SH-SY5Y (cell line): Measurements from ENCODE around the gene CCSER1.

Experiments
- GATA2 ChIP-seq: IDR thresholded peaks from 2 replicates; pipeline ENCODE4 v1.6.1; 2011; ENCODE audit warnings: mild to moderate bottlenecking, low read depth, low read length
- GATA3 ChIP-seq: IDR thresholded peaks from 2 replicates; pipeline ENCODE4 v1.6.1; 2011; ENCODE audit warnings: low read depth, mild to moderate bottlenecking, low read length, moderate library complexity

DNA sequence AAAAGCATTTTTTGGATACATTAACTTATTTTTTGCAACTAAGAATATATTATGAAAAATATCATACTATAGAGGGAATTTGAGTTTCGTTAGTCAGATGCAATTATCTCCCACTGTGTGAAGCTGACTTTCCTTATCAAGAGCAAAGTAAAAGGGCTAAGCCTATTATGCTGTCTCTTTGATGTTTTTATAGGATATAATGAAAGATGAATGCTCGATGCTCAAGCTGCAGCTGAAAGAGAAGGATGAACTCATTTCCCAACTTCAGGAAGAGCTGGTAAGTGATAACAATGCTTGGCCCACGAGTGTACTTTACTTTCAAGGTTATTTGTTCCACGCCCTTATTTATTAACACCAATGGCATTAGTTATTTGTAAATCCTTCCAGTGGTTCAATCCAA lies 688.4 kb downstream of the CCSER1 start:
- TF ChIP-seq GATA2 (no peak), GATA3 (no peak)
